ENCODE measurements around the gene UBE2K. TPM values are rescaled to one million over a fixed set of nuclear protein-coding genes. Genes with fewer than 3 reads are reported as not detected.
A peak's percentile ranks its signal among the peaks of the same experiment; 100 is the strongest.

Gene UBE2K
- total RNA-seq, 2 experiments from 2014 or later, result 69.5 to 77.1 TPM

- Mint-ChIP-seq H3K4me3 (no peak overlapping the region), H3K27ac (peak overlapping the region; percentile 42), H3K36me3 (ENCODE audit: low read depth) (peaks cover 18% of the 10 kb centered on the region), H3K9me3 (no peaks in the 10 kb centered on the region), H3K4me1 (ENCODE audit: low read depth) (no peaks in the 10 kb centered on the region), H3K27me3 (no peaks in the 10 kb centered on the region)
- ChIA-PET POLR2A (no interaction called here), CTCF (no interaction called here)
- intact Hi-C loops (cut with micrococcal nuclease), result no loop called here
- no peak for DNase-seq
- TF ChIP-seq CTCF (IDR thresholded peaks at IDR 0.05), result no peak
- ATAC-seq, result no peak
These were observed 125.3 kb downstream of the UBE2K start for GRCh38 chr4:39823191-39823590.

GRCh38 chr4:39825090-39825489 is 127.2 kb downstream of the UBE2K start:
- no peaks in the 10 kb centered on the region for H3K27me3 Mint-ChIP-seq
- POLR2A ChIA-PET, result no interaction called here

GRCh38 chr4:39825741-39826231 is 127.8 kb downstream of the UBE2K start:
- ChIA-PET POLR2A (no interaction called here), CTCF (no interaction called here)
- ATAC-seq, result no peak
- Mint-ChIP-seq H3K9me3 (no peaks in the 10 kb centered on the region), H3K27me3 (no peaks in the 10 kb centered on the region), H3K27ac (no peak overlapping the region), H3K4me1 (ENCODE audit: low read depth) (no peaks in the 10 kb centered on the region), H3K36me3 (ENCODE audit: low read depth) (peaks cover 25% of the 10 kb centered on the region), H3K4me3 (no peak overlapping the region)
- no peak for DNase-seq
- no peak for TF ChIP-seq CTCF (IDR thresholded peaks at IDR 0.05)
- intact Hi-C loops (cut with micrococcal nuclease), result no loop called here

More at GRCh38 chr4:39825090-39825489, 127.2 kb downstream of the UBE2K start:
- intact Hi-C loops (cut with micrococcal nuclease), result no loop called here
- Mint-ChIP-seq H3K36me3 (ENCODE audit: low read depth) (peaks cover 22% of the 10 kb centered on the region), H3K4me1 (ENCODE audit: low read depth) (no peaks in the 10 kb centered on the region), H3K27ac (no peak overlapping the region), H3K9me3 (no peaks in the 10 kb centered on the region), H3K4me3 (no peak overlapping the region)
- DNase-seq, result no peak
- TF ChIP-seq CTCF (IDR thresholded peaks at IDR 0.05), result no peak
- CTCF ChIA-PET, result no interaction called here
- no peak for ATAC-seq

Other genes starting within 250 kb of the UBE2K start
- gene RPL9, start 239.2 kb upstream of the UBE2K start, total RNA-seq, result 1,000 to 10,000 TPM; 2,605 to 2,684 TPM
- gene LIAS, start 239.1 kb upstream of the UBE2K start, total RNA-seq, result 10 to 100 TPM; 35.8 to 42.5 TPM
- gene UGDH, start 170.7 kb upstream of the UBE2K start, total RNA-seq, result 10 to 100 TPM; 14.6 to 16.7 TPM
- gene SMIM14, start 59.3 kb upstream of the UBE2K start, total RNA-seq, result 1 to 10 TPM in 1 of 2 experiments, under 1 TPM in 1; 0.87 to 2.0 TPM